GM12878 (cell line): ENCODE results near the gene DIRAS2. TPM values are rescaled to one million over a fixed set of nuclear protein-coding genes. Genes with fewer than 3 reads are reported as not detected.

ENCODE experiments used
- ATAC-seq: fragments of 200-7000 bp; cut with Tn5 transposase; 3 replicates; pipeline ENCODE4 v1.9.1; 2020; ENCODE audit warnings: mild to moderate bottlenecking, moderate library complexity
- BruUV-seq: library from RNA; stranded (reverse); fragments of 400-500 nt; replicated peaks from 2 replicates; lab custom pipeline; 2021; lab: Mats Ljungman, UMichigan
- CTCF ChIA-PET: fragments of 300-600 bp; sonication (Branson Sonifier 250); formaldehyde crosslinking; extraction: SDS; loops from one replicate; lab custom pipeline; 2021; ENCODE audit warnings: inconsistent platforms; lab: Yijun Ruan, JAX
- POLR2A ChIA-PET: fragments of 350-600 bp; formaldehyde crosslinking; extraction: SDS; loops from one replicate; lab custom pipeline; 2021; ENCODE audit warnings: inconsistent platforms; lab: Charles Lee
- RAD21 ChIA-PET: fragments of 300-600 bp; sonication (Branson Sonifier 250); formaldehyde crosslinking; loops from one replicate; lab custom pipeline; 2023; ENCODE audit warnings: antibody characterized with exemption; ENCODE audit not compliant: unreplicated experiment; lab: Charles Lee
- SMC1A ChIA-PET: fragments of 300-600 bp; sonication (Branson Sonifier 250); formaldehyde crosslinking; loops from one replicate; lab custom pipeline; 2023; ENCODE audit not compliant: unreplicated experiment, uncharacterized antibody; lab: Charles Lee
- DNase-seq: peaks from one replicate; pipeline ENCODE4 v3.0.0-alpha.2; 2011; ENCODE audit warnings: low read depth, low spot score
- FAIRE-seq: peaks from 3 replicates; lab custom pipeline; 2011; peaks lifted over from hg19 to GRCh38; lab: Jason Lieb, UNC
- H2AFZ ChIP-seq: 2 replicates; pipeline ENCODE4 v1.6.0; 2011; ENCODE audit warnings: low read depth, low read length, control low read depth; ENCODE audit not compliant: control insufficient read depth
- H3K27ac ChIP-seq: 2 replicates; pipeline ENCODE4 v1.5.1; 2011; ENCODE audit warnings: control low read depth; ENCODE audit not compliant: control insufficient read depth, insufficient read depth
- H3K27me3 ChIP-seq, 2 experiments: replicated peaks in 1 of 2; 2 replicates each; pipeline versions ENCODE4 v1.6.0 to v1.6.1; 2011; ENCODE audit warnings: low read length in 1 of 2; ENCODE audit not compliant: control insufficient read depth in 2 of 2, insufficient read depth in 2 of 2
- H3K36me3 ChIP-seq, 2 experiments: 2 replicates each; pipeline ENCODE4 v1.5.1; 2011; ENCODE audit warnings: low read length in 1 of 2; ENCODE audit not compliant: control insufficient read depth in 2 of 2, insufficient read depth in 2 of 2
- H3K4me1 ChIP-seq: 2 replicates; pipeline ENCODE4 v1.6.1; 2011; ENCODE audit warnings: mild to moderate bottlenecking, low read length, moderate library complexity, mixed read lengths; ENCODE audit not compliant: control insufficient read depth, insufficient read depth
- H3K4me2 ChIP-seq: 2 replicates; pipeline ENCODE4 v1.6.0; 2011; ENCODE audit warnings: control low read depth; ENCODE audit not compliant: control insufficient read depth, insufficient read depth
- H3K4me3 ChIP-seq: fragments of 200-600 bp; sonication (generic); 2 replicates; pipeline ENCODE4 v1.5.1; 2016
- H3K79me2 ChIP-seq: 2 replicates; pipeline ENCODE4 v1.6.0; 2011; ENCODE audit warnings: low read length; ENCODE audit not compliant: control insufficient read depth, insufficient read depth
- H3K9ac ChIP-seq: 2 replicates; pipeline ENCODE4 v1.8.0; 2011; ENCODE audit warnings: low read length, control low read depth, mixed read lengths; ENCODE audit not compliant: control insufficient read depth, insufficient read depth
- H3K9me3 ChIP-seq: replicated peaks from 3 replicates; pipeline ENCODE4 v1.5.1; 2011; ENCODE audit warnings: mild to moderate bottlenecking, low read length; ENCODE audit not compliant: control insufficient read depth, insufficient read depth
- H4K20me1 ChIP-seq: 2 replicates; pipeline ENCODE4 v1.6.0; 2011; ENCODE audit not compliant: control insufficient read depth, insufficient read depth
- CEBPZ ChIP-seq: fragments of 150-350 bp; IDR thresholded peaks from 2 replicates; pipeline ENCODE4 v1.6.1; 2016; ENCODE audit warnings: low read depth, low read length
- CREM ChIP-seq: IDR thresholded peaks from 2 replicates; pipeline ENCODE4 v1.6.1; 2014; ENCODE audit warnings: antibody characterized with exemption, low read depth
- EP300 ChIP-seq, 2 experiments: fragments of 150-350 bp in 1 of 2; IDR thresholded peaks; 2 replicates each; pipeline ENCODE4 v1.6.1; 2011 to 2012; ENCODE audit warnings: low read depth in 2 of 2, low read length in 2 of 2, borderline replicate concordance in 1 of 2, improper control_type of control experiment in 1 of 2, inconsistent platforms in 1 of 2; ENCODE audit not compliant: control insufficient read depth in 1 of 2
- HDAC2 ChIP-seq: fragments of 200-600 bp; sonication (generic); IDR thresholded peaks from 2 replicates; pipeline ENCODE4 v1.6.1; 2017
- HSF1 ChIP-seq: fragments of 150-350 bp; IDR thresholded peaks from 2 replicates; pipeline ENCODE4 v1.6.1; 2014; ENCODE audit warnings: mild to moderate bottlenecking, low read depth, low read length
- MYC ChIP-seq: IDR thresholded peaks from 2 replicates; pipeline ENCODE4 v1.6.1; 2011; ENCODE audit warnings: mild to moderate bottlenecking, low read length, moderate library complexity, inconsistent platforms; ENCODE audit not compliant: insufficient read depth, insufficient replicate concordance, insufficient read length, severe bottlenecking
- PKNOX1 ChIP-seq: fragments of 450-650 bp; IDR thresholded peaks from 2 replicates; pipeline ENCODE4 v1.6.1; 2016; ENCODE audit warnings: mild to moderate bottlenecking
- PML ChIP-seq: IDR thresholded peaks from 2 replicates; pipeline ENCODE4 v1.6.1; 2012; ENCODE audit warnings: low read length, inconsistent platforms
- POLR2A ChIP-seq: IDR thresholded peaks from 2 replicates; pipeline ENCODE4 v1.6.1; 2011; ENCODE audit warnings: low read depth, mild to moderate bottlenecking, low read length
- SPI1 ChIP-seq: IDR thresholded peaks from 2 replicates; pipeline ENCODE4 v1.6.1; 2011; ENCODE audit warnings: low read depth, mild to moderate bottlenecking, low read length, moderate library complexity, borderline replicate concordance; ENCODE audit not compliant: insufficient read depth
- SUZ12 ChIP-seq: fragments of 200-600 bp; sonication (generic); IDR thresholded peaks from one replicate; pipeline ENCODE4 v1.6.1; 2018; ENCODE audit warnings: antibody characterized with exemption, mild to moderate bottlenecking; ENCODE audit not compliant: unreplicated experiment
- YY1 ChIP-seq: IDR thresholded peaks from 2 replicates; pipeline ENCODE4 v1.6.1; 2011; ENCODE audit warnings: low read depth, mild to moderate bottlenecking, low read length
- ZNF217 ChIP-seq: fragments of 450-650 bp; IDR thresholded peaks from 2 replicates; pipeline ENCODE4 v1.6.1; 2017; ENCODE audit warnings: antibody characterized with exemption, mild to moderate bottlenecking
- WGBS: methylation state at CpG from one replicate; pipeline ENCODE4 v1.1.6; 2016; ENCODE audit warnings: low lambda C conversion rate; ENCODE audit not compliant: insufficient replicate concordance, insufficient coverage; ENCODE audit errors: missing lambda C conversion rate; 5-methylcytosine and 5-hydroxymethylcytosine counted together
- in situ Hi-C: fragments of 300-500 bp; cut with MboI; formaldehyde crosslinking; loops from 9 replicates; pipeline ENCODE4 v1.14.3; 2018; ENCODE audit warnings: mixed read lengths
- intact Hi-C: fragments of 100-400 bp; cut with micrococcal nuclease; formaldehyde crosslinking; loops from one replicate; pipeline ENCODE4 v1.14.2; 2022; ENCODE audit not compliant: unreplicated experiment
- polyA plus RNA-seq, 11 experiments: library from polyadenylated mRNA; depleted of rRNA in 4 of 11; unstranded in 6 of 11; stranded (reverse) in 5 of 11; fragments of >200 nt; fragmentation: Nextera tagmentation in 4 of 11; fragmentation: Illumina TruSeq in 1 of 11; extraction: Ambion mirVana in 4 of 11; extraction: Trizol in 1 of 11; gene quantifications; 1 replicate in 1 of 11; 2 replicates in 10 of 11; pipeline versions ENCODE4 v1.2.1 to v1.2.3, GENCODE V29; 2011 to 2016; ENCODE audit warnings: inconsistent platforms in 2 of 11, missing spikeins in 2 of 11, low read depth in 1 of 11
- total RNA-seq, 4 experiments: library from RNA; depleted of rRNA in 3 of 4; stranded (reverse); fragments of >200 nt in 3 of 4; fragmentation: Illumina TruSeq in 1 of 4; extraction: Trizol in 1 of 4; gene quantifications; 2 replicates each; pipeline versions ENCODE4 v1.2.1 to v1.2.3, GENCODE V29; 2013 to 2021

Gene DIRAS2
- total and polyA plus RNA-seq, 10 of the 15 experiments (the other 5 are each of a cell fraction or from before 2014, with no cell fraction given), result not detected

- TF ChIP-seq CEBPZ (no peak), HSF1 (no peak), CREM (no peak), PKNOX1 (no peak), ZNF217 (no peak)
Measured at GRCh38 chr9:90578126-90578815, 64.4 kb downstream of the DIRAS2 start (continued).

GRCh38 chr9:90569511-90569910 lies 73.1 kb downstream of the DIRAS2 start:
- Histone ChIP-seq H3K9me3 (no peaks in the 10 kb centered on the region), H3K36me3 (no peaks in the 10 kb centered on the region), H3K27me3 (no peaks in the 10 kb centered on the region), H3K79me2 (no peaks in the 10 kb centered on the region), H2AFZ (no peak overlapping the region), H3K4me1 (no peaks in the 10 kb centered on the region), H3K27ac (no peak overlapping the region), H3K4me2 (no peak overlapping the region), H4K20me1 (no peaks in the 10 kb centered on the region), H3K4me3 (no peak overlapping the region), H3K9ac (no peak overlapping the region)
- ChIA-PET CTCF (no interaction called here), POLR2A (no interaction called here), RAD21 (interaction anchor here (1.2 kb wide), 1 partner anchor 301 kb away, joined by 3 read pairs; no protein-coding TSS in a partner anchor), SMC1A (interaction anchor here (1.0 kb wide), 1 partner anchor 9 kb away, joined by 3 read pairs; no protein-coding TSS in a partner anchor)
- intact Hi-C loops, result no loop called here
- DNase-seq, result no peak
- no peak for FAIRE-seq
- ATAC-seq, result no peak
- in situ Hi-C loops, result no loop called here
- BruUV-seq, result no TSS peak
- TF ChIP-seq SUZ12 (no peak), PML (no peak), YY1 (no peak), MYC (no peak), POLR2A (no peak), SPI1 (no peak), HDAC2 (no peak), EP300 (IDR thresholded peaks at IDR 0.05; ENCODE audit: borderline replicate concordance in 1 of 2, control insufficient read depth in 1 of 2, low read depth in 2 of 2, low read length in 2 of 2) (no peak)
- WGBS, result 6% methylated on average over 1 of the region's 1 CpG
